GM11168 (cell line): ENCODE results near the gene SGIP1.

Experiments used
- in situ Hi-C: fragments of 300-500 bp; cut with MboI; formaldehyde crosslinking; loops from one replicate; pipeline ENCODE4 v1.12.0; 2022; ENCODE audit warnings: low sequenced_read_pairs; ENCODE audit not compliant: unreplicated experiment

The SGIP1 gene

GRCh38 chr1:66711420-66711819 is 177.5 kb downstream of the SGIP1 start:
- in situ Hi-C loops: no loop called here

GRCh38 chr1:66712839-66713238 is 178.9 kb downstream of the SGIP1 start:
- in situ Hi-C loops: no loop called here

GRCh38 chr1:66723985-66724384 is 190.0 kb downstream of the SGIP1 start:
- in situ Hi-C loops: loop anchor here (5.0 kb wide), 1 partner anchor 77 kb away; no protein-coding TSS in a partner anchor

GRCh38 chr1:66725885-66726665 is 192.1 kb downstream of the SGIP1 start:
- in situ Hi-C loops: loop anchor here (25.0 kb wide), 1 partner anchor 489 kb away; no protein-coding TSS in a partner anchor

- in situ Hi-C loops: loop anchor here (25.0 kb wide), 1 partner anchor 491 kb away; no protein-coding TSS in a partner anchor
These were observed 194.1 kb downstream of the SGIP1 start for GRCh38 chr1:66728021-66728420.

- in situ Hi-C loops: loop anchor here (25.0 kb wide), 1 partner anchor 491 kb away; no protein-coding TSS in a partner anchor
These were observed 194.8 kb downstream of the SGIP1 start for GRCh38 chr1:66728716-66729115.

- in situ Hi-C loops: loop anchor here (25.0 kb wide), 1 partner anchor 492 kb away; no protein-coding TSS in a partner anchor
These were observed 195.2 kb downstream of the SGIP1 start for GRCh38 chr1:66729119-66729518.

GRCh38 chr1:66729523-66729922 is 195.6 kb downstream of the SGIP1 start:
- in situ Hi-C loops: loop anchor here (25.0 kb wide), 1 partner anchor 492 kb away; no protein-coding TSS in a partner anchor

GRCh38 chr1:66730462-66730861 is 196.5 kb downstream of the SGIP1 start:
- in situ Hi-C loops: loop anchor here (25.0 kb wide), 1 partner anchor 493 kb away; no protein-coding TSS in a partner anchor

- in situ Hi-C loops: loop anchor here (25.0 kb wide), 1 partner anchor 494 kb away; no protein-coding TSS in a partner anchor
These were observed 197.4 kb downstream of the SGIP1 start for GRCh38 chr1:66731170-66731865.

GRCh38 chr1:66732407-66733166 is 198.6 kb downstream of the SGIP1 start:
- in situ Hi-C loops: loop anchor here (25.0 kb wide), 1 partner anchor 495 kb away; no protein-coding TSS in a partner anchor

GRCh38 chr1:66733348-66734017 is 199.5 kb downstream of the SGIP1 start:
- in situ Hi-C loops: loop anchor here (25.0 kb wide), 1 partner anchor 496 kb away; no protein-coding TSS in a partner anchor

- in situ Hi-C loops: loop anchor here (25.0 kb wide), 1 partner anchor 497 kb away; no protein-coding TSS in a partner anchor
These were observed 200.6 kb downstream of the SGIP1 start for GRCh38 chr1:66734531-66734930.

GRCh38 chr1:66737836-66738235 is 203.9 kb downstream of the SGIP1 start:
- in situ Hi-C loops: loop anchor here (25.0 kb wide), 1 partner anchor 501 kb away; no protein-coding TSS in a partner anchor

GRCh38 chr1:66739401-66740157 is 205.6 kb downstream of the SGIP1 start:
- in situ Hi-C loops: loop anchor here (25.0 kb wide), 1 partner anchor 502 kb away; no protein-coding TSS in a partner anchor

GRCh38 chr1:66745451-66745850 is 211.5 kb downstream of the SGIP1 start:
- in situ Hi-C loops: loop anchor here (25.0 kb wide), 1 partner anchor 508 kb away; no protein-coding TSS in a partner anchor

GRCh38 chr1:66747501-66747900 is 213.5 kb downstream of the SGIP1 start:
- in situ Hi-C loops: loop anchor here (25.0 kb wide), 1 partner anchor 510 kb away; no protein-coding TSS in a partner anchor

- in situ Hi-C loops: loop anchor here (25.0 kb wide), 2 partner anchors 387 to 737 kb away; partner anchors contain the start of gene C1orf141
These were observed 216.6 kb downstream of the SGIP1 start for GRCh38 chr1:66750577-66750976.
